GM21717 (cell line): ENCODE measurements around the gene PIP4K2A.
"Not testable (repeated sequence)": the region's sequence is repeated elsewhere in the genome, so short reads cannot be mapped to it uniquely, and the experiment has no call there.

Experiments
- ATAC-seq: cut with Tn5 transposase; IDR thresholded peaks from one replicate; pipeline ENCODE4 v1.9.1; 2021; ENCODE audit warnings: mild to moderate bottlenecking, moderate library complexity; ENCODE audit not compliant: unreplicated experiment

Gene PIP4K2A

DNA sequence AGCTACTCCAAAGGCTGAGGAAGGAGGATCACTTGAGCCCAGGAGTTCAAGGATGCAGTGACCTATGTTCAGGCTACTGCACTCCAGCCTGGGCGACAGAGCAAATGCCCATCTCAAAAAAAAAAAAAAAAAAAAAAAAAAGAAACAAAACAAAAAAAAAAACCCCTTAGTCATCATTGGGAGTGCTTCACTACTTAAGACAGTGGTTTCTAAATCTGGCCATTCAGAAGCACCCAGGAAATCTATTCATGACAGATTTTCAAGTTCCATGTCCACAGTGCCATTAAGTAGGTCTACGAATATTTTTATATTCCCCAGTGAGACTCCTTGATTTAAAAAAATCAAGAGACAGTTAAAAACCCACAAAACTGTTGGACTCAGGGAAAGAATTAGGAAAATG lies 182.9 kb downstream of the PIP4K2A start:
- ATAC-seq = no peak

DNA sequence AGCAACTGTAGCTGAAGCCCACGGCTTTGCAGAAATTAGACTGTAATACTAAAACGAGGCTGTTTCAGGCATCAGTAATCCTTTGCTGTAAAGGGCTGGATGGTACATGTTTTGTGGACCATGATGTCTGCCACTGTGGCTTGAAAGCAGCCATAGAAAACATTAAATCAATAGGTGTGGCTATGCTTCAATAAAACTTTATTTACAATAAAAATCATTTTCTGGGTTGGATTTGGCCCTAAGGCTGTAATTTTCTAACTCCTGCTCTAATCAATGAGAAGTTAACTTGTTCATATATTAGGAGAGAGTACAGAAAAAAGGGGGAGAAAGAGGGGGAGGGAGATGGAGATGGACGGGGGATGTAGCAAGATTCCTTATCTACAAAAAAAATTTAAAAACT lies 183.4 kb downstream of the PIP4K2A start:
- ATAC-seq = no peak

DNA sequence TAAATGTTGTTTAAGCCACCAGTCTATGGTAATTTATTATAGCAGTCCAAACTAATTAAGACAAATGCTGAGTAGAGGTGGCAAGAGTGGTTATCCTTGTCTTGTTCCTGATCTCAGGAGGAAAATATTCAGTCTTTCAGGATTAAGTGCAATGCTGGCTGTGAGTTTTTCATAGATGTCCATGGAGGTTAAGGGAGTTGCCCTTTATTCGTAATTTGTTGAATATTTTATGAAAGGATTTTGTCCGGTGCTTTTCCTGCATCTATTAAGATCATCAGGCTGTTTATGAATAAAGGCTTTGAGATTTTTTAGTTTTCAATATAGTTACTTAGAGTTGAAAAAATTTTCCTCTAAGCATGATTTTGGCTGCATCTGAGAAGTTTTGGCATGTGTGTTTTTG lies 186.9 kb downstream of the PIP4K2A start:
- no peak for ATAC-seq

DNA sequence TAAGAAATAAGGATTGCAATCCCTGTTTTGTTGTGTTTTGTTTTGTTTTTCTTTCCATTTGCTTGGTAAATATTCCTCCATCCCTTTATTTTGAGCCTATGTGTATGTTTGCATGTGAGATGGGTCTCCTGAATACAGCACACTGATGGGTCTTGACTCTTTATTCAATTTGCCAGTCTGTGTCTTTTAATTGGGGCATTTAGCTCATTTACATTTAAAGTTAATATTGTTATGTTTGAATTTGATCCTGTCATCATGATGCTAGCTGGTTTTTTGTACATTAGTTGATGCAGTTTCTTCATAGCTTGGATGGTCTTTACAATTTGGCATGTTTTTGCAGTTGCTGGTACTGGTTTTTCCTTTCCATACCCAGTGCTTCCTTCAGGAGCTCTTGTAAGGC lies 190.0 kb downstream of the PIP4K2A start:
- ATAC-seq = not testable (repeated sequence)

DNA sequence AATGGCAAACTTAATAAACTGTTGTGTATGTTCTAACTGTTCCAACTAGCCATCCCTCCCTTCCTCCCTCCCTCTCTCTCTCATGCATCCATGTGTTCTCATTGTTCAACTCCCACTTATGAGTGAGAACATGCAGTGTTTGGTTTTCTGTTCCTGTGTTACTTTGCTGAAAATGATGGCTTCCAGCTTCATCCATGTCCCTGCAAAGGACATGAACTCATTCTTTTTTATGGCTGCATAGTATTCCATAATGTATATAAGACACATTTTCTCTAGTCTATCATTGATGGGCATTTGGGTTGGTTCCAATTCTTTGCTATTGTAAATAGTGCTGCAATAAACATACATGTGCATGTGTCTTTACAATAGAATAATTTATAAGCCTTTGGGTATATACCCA lies 193.7 kb downstream of the PIP4K2A start:
- not testable (repeated sequence) for ATAC-seq

DNA sequence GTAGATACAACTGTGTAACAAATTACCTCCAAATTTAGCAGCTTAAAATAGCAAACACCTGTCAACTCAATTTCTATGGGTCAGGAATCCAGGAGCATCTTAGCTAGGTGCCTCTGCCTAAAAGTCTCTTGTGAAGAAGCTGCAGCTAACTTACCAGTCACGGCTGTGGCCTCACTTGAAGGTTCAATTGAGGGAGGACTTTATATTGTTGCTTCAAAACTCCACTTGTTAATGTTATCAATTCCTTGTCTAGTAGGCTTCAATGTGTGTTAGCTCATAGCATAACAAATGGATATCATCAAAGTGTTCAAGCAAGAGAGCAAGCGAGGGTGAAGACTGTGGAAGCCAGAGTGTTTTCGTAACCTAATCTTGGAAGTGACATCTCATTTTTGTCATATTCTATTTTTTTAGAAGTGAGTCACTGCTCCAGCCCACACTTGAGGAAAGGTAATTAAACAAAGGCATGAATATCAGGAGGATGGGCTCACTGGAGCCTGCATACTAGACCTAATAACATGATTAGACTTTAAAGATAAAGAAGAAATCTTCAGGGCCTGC lies 196.1 kb downstream of the PIP4K2A start:
- ATAC-seq = no peak

DNA sequence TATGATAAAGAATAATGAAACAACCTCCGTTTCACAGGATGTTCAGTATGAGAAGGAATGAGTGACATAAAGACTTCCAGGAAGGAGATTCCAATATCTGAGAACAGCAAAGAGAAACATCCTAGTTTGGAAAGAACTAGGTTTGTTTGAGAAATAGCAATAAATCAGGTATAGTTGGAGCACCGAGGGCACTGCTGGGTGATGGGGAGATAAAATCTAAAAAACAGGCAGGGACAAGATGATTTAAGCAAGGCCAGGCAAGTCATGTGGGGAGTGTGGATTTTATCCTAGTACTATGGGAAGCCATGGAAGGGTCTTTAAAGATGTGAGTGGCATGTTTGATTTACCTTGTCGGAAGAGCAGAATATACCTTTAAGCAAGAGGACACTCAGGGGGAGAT lies 199.4 kb downstream of the PIP4K2A start:
- ATAC-seq = no peak

DNA sequence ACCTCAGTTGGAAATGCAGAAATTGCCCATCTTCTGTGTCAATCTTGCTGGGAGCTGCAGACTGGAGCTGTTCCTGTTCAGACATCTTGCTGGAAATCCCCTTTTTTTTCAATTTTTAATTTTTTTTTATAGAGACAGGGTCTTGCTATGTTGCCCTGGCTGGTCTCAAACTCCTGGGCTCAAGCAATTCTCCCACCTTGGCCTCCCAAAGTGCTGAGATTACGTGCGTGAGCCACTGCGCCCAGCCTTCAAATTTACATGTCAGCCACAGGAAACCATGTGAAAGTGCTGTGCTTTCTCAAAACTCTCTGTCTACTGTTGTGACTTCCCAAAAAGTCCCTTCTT lies 200.0 kb downstream of the PIP4K2A start:
- ATAC-seq = not testable (repeated sequence)

DNA sequence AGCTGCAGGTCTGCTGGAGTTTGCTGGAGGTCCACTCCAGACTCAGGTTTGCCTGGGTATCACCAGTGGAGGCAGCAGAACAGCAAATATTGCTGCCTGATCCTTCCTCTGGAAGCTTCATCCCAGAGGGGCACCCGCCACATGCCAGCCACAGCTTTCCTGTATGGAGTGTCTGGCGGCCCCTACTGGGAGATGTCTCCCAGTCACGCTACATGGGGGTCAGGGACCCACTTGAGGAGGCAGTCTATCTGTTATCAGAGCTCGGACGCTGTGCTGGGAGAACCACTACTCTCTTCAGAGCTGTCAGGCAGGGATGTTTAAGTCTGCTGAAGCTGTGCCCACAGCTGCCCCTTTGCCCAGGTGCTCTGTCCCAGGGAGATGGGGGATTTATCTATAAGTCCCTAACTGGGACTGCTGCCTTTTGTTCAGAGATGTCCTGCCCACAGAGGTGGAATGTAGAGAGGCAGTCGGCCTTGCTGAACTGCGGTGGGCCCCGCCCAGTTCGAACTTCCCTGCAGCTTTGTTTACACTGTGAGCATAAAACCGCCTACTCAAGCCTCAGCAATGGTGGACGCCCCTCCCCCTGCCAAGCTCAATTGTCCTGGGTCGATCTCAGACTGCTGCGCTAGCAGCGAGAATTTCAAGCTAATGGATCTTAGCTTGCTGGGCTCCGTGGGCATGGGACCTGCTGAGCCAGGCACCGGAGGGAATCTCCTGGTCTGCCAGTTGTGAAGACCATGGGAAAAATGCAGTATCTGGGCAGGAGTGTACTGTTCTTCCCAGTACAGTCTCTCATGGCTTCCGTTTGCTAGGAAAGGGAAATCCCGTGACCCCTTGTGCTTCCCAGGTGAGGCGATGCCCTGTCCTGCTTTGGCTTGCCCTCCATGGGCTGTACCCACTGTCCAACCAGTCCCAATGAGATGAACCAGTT lies 200.6 kb downstream of the PIP4K2A start:
- not testable (repeated sequence) for ATAC-seq

DNA sequence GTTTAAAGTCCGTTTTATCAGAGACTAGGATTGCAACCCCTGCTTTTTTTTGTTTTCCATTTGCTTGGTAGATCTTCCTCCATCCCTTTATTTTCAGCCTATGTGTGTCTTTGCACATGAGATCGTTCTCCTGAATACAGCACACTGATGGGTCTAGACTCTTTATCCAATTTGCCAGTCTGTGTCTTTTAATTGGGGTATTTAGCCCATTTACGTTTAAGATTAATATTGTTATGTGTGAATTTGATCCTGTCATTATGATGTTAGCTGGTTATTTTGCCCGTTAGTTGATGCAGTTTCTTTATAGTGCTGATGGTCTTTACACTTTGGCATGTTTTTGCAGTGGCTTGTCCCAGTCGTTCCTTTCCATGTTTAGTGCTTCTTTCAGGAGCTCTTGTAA lies 202.4 kb downstream of the PIP4K2A start:
- not testable (repeated sequence) for ATAC-seq

DNA sequence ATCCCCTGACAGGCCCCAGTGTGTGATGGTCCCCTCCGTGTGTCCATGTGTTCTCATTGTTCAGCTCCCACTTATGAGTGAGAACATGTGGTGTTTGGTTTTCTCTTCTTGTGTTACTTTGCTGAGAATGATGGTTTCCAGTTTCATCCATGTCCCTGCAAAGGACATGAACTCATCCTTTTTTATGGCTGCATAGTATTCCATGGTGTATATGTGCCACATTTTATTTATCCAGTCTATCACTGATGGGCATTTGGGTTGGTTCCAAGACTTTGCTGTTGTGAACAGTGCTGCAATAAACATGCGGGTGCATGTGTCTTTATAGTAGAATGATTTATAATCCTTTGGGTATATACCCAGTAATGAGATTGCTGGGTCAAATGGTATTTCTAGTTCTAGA lies 206.2 kb downstream of the PIP4K2A start:
- ATAC-seq = not testable (repeated sequence)

DNA sequence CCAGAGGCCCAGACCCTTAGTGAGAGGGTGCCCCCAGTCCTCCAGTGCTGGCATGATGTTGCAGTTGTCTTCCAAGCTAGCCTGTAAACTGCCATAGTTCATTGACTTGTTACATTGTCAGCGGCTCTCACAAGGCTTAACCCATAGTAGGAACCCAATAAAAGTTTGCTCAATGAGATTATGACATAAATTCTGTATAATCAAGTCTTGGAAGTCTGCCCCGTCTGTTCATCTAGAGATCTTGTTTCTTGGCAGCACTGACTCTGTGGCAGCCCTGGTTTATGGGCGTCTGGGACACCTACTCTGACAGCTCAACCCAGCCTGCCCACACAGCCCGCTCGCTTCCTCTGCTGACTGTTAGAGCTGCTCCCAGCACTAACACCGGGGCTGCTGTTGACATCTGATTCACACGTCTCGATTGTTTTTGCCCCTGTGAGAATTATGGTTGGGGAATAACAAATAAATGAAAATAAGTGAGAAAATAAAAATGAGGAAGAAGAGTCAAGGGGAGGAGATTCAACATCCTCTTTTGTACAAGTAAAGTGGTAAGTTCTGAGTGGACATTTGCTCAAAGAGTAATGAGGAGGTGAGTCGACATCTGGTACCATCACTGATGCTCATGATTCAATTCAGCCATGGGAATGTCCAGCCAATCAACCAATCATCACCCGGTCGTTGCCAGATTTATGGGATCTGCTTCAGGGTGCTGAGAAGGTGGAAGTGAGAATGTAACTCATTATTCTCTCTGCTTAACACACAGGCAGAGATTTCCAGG lies 208.3 kb downstream of the PIP4K2A start:
- ATAC-seq = peak; percentile 81

DNA sequence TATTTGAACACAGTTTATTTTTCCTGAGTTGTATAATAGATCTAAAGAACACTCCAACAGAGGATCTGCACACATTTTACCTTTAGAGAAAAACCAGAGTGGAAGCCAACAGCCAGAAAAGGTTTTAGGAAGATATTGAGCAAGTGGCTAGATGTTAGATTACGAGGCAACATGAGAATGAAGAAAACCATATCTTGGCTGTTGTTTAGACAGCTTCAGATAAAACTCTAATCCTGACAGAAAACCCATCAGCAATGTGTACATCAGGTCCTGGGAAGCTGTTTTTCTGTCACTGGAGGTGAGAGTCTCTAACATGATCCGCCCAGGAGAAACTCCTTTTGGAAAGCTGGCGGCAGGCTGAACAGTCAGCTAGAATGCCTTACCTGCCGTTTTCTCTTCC lies 209.6 kb downstream of the PIP4K2A start:
- no peak for ATAC-seq

DNA sequence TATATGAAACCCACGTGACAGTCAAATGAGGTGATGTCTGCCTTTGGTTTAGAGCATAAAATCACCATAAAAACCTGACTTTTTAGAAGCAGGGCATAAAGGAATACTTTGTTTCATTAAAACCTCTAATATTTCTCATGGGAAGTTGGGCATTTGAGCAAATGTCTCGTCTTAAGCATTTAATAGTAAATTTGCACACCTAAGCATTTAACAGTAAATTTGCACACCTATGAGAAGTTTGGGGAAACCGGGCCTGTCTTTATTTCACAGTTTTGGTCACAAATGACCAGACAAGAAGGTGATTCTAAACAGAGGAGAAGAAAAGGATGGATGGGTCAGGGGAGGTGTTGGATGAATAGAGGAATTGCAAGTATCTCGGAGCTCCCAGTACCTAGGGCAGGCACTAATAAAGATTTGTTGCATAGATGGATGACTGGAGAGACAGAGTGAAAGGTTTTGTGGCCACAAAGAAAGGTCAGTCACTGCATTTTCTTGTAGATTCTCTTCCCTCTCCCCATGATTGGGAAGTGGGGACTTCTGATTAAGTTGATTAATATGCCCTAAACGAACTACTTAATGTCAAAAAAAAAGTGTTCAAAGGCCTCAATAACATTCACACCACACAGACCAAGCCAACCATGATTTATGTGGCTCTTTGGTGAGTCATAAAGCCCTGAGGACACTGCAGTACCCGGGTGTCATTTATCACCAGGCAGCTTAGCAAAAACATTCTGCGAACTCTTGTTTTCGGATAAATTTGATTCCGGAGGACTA lies 210.9 kb downstream of the PIP4K2A start:
- ATAC-seq = no peak

DNA sequence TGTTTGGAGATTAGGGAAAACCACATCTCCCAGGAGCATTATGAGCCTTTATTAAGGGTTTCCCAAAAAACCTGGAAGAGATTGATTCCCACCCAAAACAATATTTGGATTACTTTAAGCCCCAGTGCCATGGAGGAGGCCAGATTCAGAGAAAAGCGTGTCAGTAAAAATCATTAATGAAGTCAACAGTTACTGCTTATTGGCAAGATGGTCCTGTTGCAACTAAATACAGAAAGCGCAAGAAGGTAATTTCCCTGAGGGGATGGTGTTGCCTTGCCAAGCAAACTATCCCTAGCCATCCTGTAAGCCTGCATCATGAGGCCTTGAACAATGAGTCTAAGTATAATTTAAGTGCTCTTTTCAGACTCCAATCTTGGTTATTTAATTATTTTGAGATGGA lies 212.5 kb downstream of the PIP4K2A start:
- no peak for ATAC-seq

DNA sequence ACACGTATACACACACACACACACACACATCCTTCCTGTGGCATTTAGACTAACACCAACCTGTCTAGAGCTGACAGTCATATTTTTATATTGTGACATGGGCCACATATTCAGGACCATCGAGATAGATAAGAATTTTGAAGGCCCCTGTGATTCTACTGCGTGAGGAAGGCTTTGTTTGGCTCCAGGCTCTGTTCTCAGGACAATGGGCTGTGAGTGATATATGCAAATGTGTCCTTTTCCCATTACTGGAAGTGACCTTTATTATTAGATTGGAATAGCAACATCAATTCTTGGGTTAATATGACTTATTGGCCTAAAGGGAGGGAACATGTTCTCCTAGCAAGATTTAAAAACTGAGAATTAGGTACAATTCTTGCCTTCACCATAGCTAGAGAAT lies 213.0 kb downstream of the PIP4K2A start:
- no peak for ATAC-seq

DNA sequence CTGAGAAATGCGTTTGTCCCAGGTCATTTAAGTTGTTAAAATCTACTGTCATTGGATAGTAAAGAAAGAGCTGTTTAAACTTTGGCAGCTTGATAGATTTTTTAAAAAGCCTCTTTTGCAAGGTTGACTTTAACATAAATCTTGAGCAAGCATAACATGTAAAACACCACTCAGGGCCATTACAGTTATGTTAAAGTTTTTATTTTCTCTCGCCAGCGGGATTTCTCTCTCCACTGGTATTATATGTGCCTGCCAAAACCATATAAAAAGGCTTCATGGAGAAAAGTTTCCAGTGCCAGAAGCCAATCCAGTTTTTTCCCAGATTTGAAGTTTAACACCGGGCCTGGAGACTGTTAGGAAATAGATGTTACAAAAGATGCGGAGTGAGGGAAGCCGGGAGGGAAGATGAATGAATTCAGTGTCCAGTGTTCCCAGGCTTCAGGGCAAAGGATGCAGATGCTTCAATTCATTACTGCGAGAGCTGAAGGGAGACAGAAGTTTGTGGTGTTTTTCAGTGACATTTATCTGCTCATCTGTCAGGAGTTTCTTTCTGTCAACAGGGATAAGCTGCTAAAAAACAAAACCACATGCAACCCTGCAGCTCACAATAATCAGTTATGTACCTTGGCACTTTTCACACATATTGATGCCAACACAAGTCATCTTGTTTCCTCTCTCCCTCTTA lies 213.6 kb downstream of the PIP4K2A start:
- ATAC-seq = no peak

DNA sequence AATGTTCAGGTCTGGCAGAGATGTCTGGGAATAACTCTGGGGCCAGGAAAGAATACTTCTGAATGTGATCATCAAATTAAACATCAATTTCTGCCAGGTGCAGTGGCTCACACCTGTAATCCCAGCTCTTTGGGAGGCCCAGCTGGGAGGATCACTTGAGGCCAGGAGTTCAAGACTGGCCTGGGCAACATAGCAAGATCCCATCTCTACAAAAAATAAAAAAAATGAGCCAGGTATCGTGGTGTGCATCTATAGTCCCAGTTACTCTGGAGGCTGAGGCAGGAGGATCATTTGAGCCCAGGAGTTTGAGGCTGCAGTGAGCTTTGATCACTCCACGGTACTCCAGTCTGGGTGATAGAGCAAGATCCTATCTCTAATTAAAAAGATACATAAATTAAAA lies 214.4 kb downstream of the PIP4K2A start:
- not testable (repeated sequence) for ATAC-seq

DNA sequence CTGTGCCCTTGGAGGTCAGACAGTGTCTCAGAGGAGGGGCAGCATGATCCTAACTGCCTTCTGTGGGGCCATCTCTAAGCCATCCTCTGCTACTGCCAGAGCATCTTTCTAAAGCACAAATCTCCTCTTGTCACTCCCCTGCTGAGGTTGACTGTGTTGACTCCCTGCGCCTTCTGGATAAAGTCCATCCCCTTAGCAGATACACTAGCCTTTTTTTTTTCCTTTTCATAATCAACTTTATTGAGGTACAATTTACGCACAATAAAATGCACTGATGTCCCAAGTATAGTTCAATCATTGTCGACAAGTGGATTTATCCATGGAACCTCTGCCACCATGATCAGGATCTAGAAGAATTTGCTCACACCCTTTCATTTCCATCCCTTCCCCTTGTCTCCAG lies 219.0 kb downstream of the PIP4K2A start:
- ATAC-seq = no peak

DNA sequence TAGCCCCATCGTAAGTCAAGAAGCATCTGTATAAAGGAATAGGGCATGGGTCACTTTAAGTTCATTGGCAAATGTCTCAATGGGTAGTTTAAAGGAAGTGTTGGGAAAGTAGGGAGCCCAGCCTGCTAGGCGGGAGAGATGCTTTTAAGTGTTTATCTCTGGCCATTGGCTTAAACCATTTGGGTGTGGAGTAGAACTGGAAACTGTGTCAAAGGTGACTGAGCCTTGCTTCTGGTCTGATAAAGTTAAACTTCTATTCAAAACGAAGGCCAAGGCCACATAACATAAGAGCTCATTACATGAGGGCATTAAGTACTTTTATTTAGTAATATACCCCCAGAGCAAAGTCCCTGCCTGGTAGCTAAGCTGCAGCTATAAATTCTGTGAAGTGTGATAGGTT lies 220.4 kb downstream of the PIP4K2A start:
- no peak for ATAC-seq
